ENCODE data around the gene OR2T8. TPM values are rescaled to one million over a fixed set of nuclear protein-coding genes. Genes with fewer than 3 reads are reported as not detected.

OR2T8 gene
- total RNA-seq, 1 donor, result not detected

GRCh38 chr1:247895976-247896375, 24.1 kb upstream of the OR2T8 start:
- no peaks in the 10 kb centered on the region for H3K79me2 ChIP-seq (ENCODE audit: insufficient read depth, low read length)
- no peak overlapping the region for H3K4me2 ChIP-seq (ENCODE audit: insufficient read depth, low read length)
- H3K4me3 ChIP-seq (ENCODE audit: insufficient read depth, low read length), result no peak overlapping the region
- TF ChIP-seq, protein P1, sequence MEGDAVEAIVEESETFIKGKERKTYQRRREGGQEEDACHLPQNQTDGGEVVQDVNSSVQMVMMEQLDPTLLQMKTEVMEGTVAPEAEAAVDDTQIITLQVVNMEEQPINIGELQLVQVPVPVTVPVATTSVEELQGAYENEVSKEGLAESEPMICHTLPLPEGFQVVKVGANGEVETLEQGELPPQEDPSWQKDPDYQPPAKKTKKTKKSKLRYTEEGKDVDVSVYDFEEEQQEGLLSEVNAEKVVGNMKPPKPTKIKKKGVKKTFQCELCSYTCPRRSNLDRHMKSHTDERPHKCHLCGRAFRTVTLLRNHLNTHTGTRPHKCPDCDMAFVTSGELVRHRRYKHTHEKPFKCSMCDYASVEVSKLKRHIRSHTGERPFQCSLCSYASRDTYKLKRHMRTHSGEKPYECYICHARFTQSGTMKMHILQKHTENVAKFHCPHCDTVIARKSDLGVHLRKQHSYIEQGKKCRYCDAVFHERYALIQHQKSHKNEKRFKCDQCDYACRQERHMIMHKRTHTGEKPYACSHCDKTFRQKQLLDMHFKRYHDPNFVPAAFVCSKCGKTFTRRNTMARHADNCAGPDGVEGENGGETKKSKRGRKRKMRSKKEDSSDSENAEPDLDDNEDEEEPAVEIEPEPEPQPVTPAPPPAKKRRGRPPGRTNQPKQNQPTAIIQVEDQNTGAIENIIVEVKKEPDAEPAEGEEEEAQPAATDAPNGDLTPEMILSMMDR (IDR thresholded peaks at IDR 0.05; ENCODE audit: extremely low read depth, low read depth, low read length), result no peak
- no peaks in the 10 kb centered on the region for H3K4me1 ChIP-seq (ENCODE audit: insufficient read depth, low read length)
- H3K9me3 ChIP-seq (ENCODE audit: low read depth, low read length), result peaks cover 3% of the 10 kb centered on the region
- H3K27me3 ChIP-seq (ENCODE audit: insufficient read depth, low read length), result no peaks in the 10 kb centered on the region
- DNase-seq (ENCODE audit: insufficient read length, low spot score, missing footprints), result no peak
- no peak overlapping the region for H2AFZ ChIP-seq (ENCODE audit: low read length)
- H3K27ac ChIP-seq (ENCODE audit: low read depth, low read length), result no peak overlapping the region
- no peaks in the 10 kb centered on the region for H3K36me3 ChIP-seq (ENCODE audit: insufficient read depth, low read length)
- H4K20me1 ChIP-seq (ENCODE audit: insufficient read depth, low read length), result no peaks in the 10 kb centered on the region

DNA sequence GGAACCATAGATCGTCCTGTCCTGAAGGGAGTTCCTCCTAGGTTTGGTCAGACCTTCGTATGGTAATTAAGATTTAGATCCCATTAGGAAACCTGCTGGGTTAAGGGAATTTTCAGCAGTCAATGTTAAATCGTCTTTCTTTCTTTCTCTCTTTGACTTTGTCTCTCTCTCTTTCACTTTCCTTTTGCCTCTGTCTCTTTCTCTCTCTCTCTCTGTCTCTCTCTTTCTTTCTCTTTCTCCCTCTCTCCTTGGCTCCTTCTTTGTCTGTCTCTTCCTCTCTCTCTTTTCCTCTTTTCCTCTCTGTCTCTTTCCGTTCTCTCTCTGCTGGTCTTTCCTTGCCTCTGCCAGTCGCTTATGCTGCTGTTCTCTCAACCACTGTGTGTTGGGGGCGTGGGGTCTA, 15.9 kb upstream of the OR2T8 start:
- Histone ChIP-seq H3K4me2 (ENCODE audit: insufficient read depth, low read length) (no peak overlapping the region), H3K79me2 (ENCODE audit: insufficient read depth, low read length) (no peaks in the 10 kb centered on the region), H2AFZ (ENCODE audit: low read length) (no peak overlapping the region), H3K36me3 (ENCODE audit: insufficient read depth, low read length) (no peaks in the 10 kb centered on the region), H3K9me3 (ENCODE audit: low read depth, low read length) (no peaks in the 10 kb centered on the region), H4K20me1 (ENCODE audit: insufficient read depth, low read length) (no peaks in the 10 kb centered on the region), H3K4me3 (ENCODE audit: insufficient read depth, low read length) (no peak overlapping the region), H3K27ac (ENCODE audit: low read depth, low read length) (no peak overlapping the region), H3K4me1 (ENCODE audit: insufficient read depth, low read length) (no peaks in the 10 kb centered on the region), H3K27me3 (ENCODE audit: insufficient read depth, low read length) (no peaks in the 10 kb centered on the region)
- TF ChIP-seq, protein P1 (IDR thresholded peaks at IDR 0.05; ENCODE audit: extremely low read depth, low read depth, low read length), result no peak
- no peak for DNase-seq (ENCODE audit: insufficient read length, low spot score, missing footprints)

DNA sequence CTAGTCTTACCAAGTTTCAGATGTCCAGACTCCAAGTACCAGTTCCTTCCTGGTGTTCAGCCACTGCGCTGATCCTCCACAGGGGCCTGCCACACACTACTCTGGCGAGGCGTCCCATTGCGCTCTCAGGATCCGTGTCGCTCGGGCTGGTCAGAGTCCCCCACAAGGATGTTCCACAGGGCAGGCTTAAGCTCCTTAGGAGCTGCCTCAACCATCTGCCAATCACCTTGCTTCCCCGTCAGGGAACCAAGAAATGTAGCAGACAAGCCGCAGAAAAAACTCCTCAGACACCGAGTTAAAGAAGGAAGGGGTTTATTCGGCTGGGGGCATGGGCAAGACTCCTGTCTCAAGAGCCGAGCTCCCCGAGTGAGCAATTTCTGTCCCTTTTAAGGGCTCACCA, 14.9 kb upstream of the OR2T8 start:
- Histone ChIP-seq H3K79me2 (ENCODE audit: insufficient read depth, low read length) (no peaks in the 10 kb centered on the region), H4K20me1 (ENCODE audit: insufficient read depth, low read length) (no peaks in the 10 kb centered on the region), H3K4me1 (ENCODE audit: insufficient read depth, low read length) (no peaks in the 10 kb centered on the region), H3K4me3 (ENCODE audit: insufficient read depth, low read length) (no peak overlapping the region), H2AFZ (ENCODE audit: low read length) (no peak overlapping the region), H3K4me2 (ENCODE audit: insufficient read depth, low read length) (no peak overlapping the region), H3K27ac (ENCODE audit: low read depth, low read length) (no peak overlapping the region), H3K27me3 (ENCODE audit: insufficient read depth, low read length) (no peaks in the 10 kb centered on the region), H3K36me3 (ENCODE audit: insufficient read depth, low read length) (no peaks in the 10 kb centered on the region), H3K9me3 (ENCODE audit: low read depth, low read length) (no peaks in the 10 kb centered on the region)
- TF ChIP-seq, protein P1 (IDR thresholded peaks at IDR 0.05; ENCODE audit: extremely low read depth, low read depth, low read length), result no peak
- no peak for DNase-seq (ENCODE audit: insufficient read length, low spot score, missing footprints)

DNA sequence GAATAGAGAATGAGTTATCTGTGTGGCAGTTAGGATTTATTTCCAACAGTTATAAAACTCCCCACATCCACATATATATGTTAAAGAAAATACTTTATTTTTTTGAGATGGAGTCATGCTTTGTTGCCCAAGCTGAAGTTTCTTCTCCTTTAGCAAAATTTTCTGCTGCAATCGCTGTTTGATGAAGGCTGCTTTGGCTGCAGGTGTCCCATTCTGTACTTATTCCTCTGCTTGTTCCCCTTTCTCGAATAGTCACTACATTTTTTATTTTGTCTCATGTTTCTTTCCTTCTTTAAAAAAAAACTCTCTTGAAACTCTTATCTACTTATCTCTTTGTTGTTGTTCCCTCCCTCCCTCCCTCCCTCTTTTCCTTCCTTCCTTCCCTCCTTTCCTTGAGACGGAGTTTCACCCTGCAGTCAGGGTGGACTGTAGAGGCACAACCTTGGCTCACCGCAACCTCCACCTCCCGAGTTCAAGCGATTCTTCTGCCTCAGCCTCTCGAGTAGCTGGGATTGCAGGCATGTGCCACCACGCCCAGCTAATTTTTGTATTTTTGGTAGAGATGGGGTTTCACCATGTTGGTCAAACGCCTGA, 14.0 kb upstream of the OR2T8 start:
- H3K4me3 ChIP-seq (ENCODE audit: insufficient read depth, low read length), result no peak overlapping the region
- TF ChIP-seq, protein P1 (IDR thresholded peaks at IDR 0.05; ENCODE audit: extremely low read depth, low read depth, low read length), result no peak

More for the DNA sequence above, 14.0 kb upstream of the OR2T8 start:
- Histone ChIP-seq H3K9me3 (ENCODE audit: low read depth, low read length) (no peaks in the 10 kb centered on the region), H3K79me2 (ENCODE audit: insufficient read depth, low read length) (no peaks in the 10 kb centered on the region), H3K36me3 (ENCODE audit: insufficient read depth, low read length) (no peaks in the 10 kb centered on the region), H4K20me1 (ENCODE audit: insufficient read depth, low read length) (no peaks in the 10 kb centered on the region), H3K4me2 (ENCODE audit: insufficient read depth, low read length) (no peak overlapping the region), H2AFZ (ENCODE audit: low read length) (no peak overlapping the region), H3K27ac (ENCODE audit: low read depth, low read length) (no peak overlapping the region), H3K27me3 (ENCODE audit: insufficient read depth, low read length) (no peaks in the 10 kb centered on the region), H3K4me1 (ENCODE audit: insufficient read depth, low read length) (no peaks in the 10 kb centered on the region)
- no peak for DNase-seq (ENCODE audit: insufficient read length, low spot score, missing footprints)

Data from osteoblast (primary cell).